ENCODE measurements around the gene GON4L.
A peak's percentile ranks its signal among the peaks of the same experiment; 100 is the strongest.
"Not testable (repeated sequence)": the region's sequence is repeated elsewhere in the genome, so short reads cannot be mapped to it uniquely, and the experiment has no call there.

Gene GON4L

GRCh38 chr1:155741908-155742307 is 115.1 kb downstream of the GON4L start:
- H3K4me3 ChIP-seq (replicated peaks; ENCODE audit: low read depth, low read length): no peak overlapping the region
- no peak for TF ChIP-seq CTCF (IDR thresholded peaks at IDR 0.05; ENCODE audit: low read length, missing control alignments)
- DNase-seq (ENCODE audit: low read depth): no peak

GRCh38 chr1:155740995-155741394 is 116.0 kb downstream of the GON4L start:
- TF ChIP-seq CTCF (IDR thresholded peaks at IDR 0.05; ENCODE audit: low read length, missing control alignments): no peak
- no peak overlapping the region for H3K4me3 ChIP-seq (replicated peaks; ENCODE audit: low read depth, low read length)
- DNase-seq (ENCODE audit: low read depth): no peak

- peak; percentile 81 for TF ChIP-seq CTCF (IDR thresholded peaks at IDR 0.05; ENCODE audit: low read length, missing control alignments)
- H3K4me3 ChIP-seq (replicated peaks; ENCODE audit: low read depth, low read length): no peak overlapping the region
- peak; percentile 85 for DNase-seq (ENCODE audit: low read depth)
Observed at GRCh38 chr1:155729031-155729898, 127.7 kb downstream of the GON4L start.

GRCh38 chr1:155725142-155725541 is 131.9 kb downstream of the GON4L start:
- no peak for DNase-seq (ENCODE audit: low read depth)
- no peak for TF ChIP-seq CTCF (IDR thresholded peaks at IDR 0.05; ENCODE audit: low read length, missing control alignments)
- H3K4me3 ChIP-seq (replicated peaks; ENCODE audit: low read depth, low read length): no peak overlapping the region

- no peak for TF ChIP-seq CTCF (IDR thresholded peaks at IDR 0.05; ENCODE audit: low read length, missing control alignments)
- H3K4me3 ChIP-seq (replicated peaks; ENCODE audit: low read depth, low read length): no peak overlapping the region
- DNase-seq (ENCODE audit: low read depth): no peak
Observed at GRCh38 chr1:155719703-155720102, 137.3 kb downstream of the GON4L start.

GRCh38 chr1:155718524-155719115 is 138.4 kb downstream of the GON4L start:
- H3K4me3 ChIP-seq (replicated peaks; ENCODE audit: low read depth, low read length); DNase-seq (ENCODE audit: low read depth): not testable (repeated sequence)

- no peak for TF ChIP-seq CTCF (IDR thresholded peaks at IDR 0.05; ENCODE audit: low read length, missing control alignments)
- no peak overlapping the region for H3K4me3 ChIP-seq (replicated peaks; ENCODE audit: low read depth, low read length)
- DNase-seq (ENCODE audit: low read depth): no peak
Observed at GRCh38 chr1:155717041-155717440, 140.0 kb downstream of the GON4L start.
